LHCN-M2 (cell line): ENCODE results near the gene KIAA1755. TPM values are rescaled to one million over a fixed set of nuclear protein-coding genes. Genes with fewer than 3 reads are reported as not detected.

Experiments used
- DNase-seq: peaks from one replicate; pipeline ENCODE4 v3.0.0-alpha.2; 2012; ENCODE audit warnings: low read depth
- total RNA-seq: library from RNA; depleted of rRNA; stranded (reverse); fragments of >200 nt; gene quantifications from 2 replicates; pipeline ENCODE4 v1.2.3, GENCODE V29; 2014

KIAA1755 gene
- total RNA-seq, 1 experiment from 2014 or later, result 0.17 TPM

- DNase-seq, result no peak
Observed at GRCh38 chr20:38180781-38181180, 79.8 kb downstream of the KIAA1755 start.

- DNase-seq, result no peak
Observed at GRCh38 chr20:38179846-38180245, 80.7 kb downstream of the KIAA1755 start.

GRCh38 chr20:38178581-38178980 is 82.0 kb downstream of the KIAA1755 start:
- no peak for DNase-seq

DNA sequence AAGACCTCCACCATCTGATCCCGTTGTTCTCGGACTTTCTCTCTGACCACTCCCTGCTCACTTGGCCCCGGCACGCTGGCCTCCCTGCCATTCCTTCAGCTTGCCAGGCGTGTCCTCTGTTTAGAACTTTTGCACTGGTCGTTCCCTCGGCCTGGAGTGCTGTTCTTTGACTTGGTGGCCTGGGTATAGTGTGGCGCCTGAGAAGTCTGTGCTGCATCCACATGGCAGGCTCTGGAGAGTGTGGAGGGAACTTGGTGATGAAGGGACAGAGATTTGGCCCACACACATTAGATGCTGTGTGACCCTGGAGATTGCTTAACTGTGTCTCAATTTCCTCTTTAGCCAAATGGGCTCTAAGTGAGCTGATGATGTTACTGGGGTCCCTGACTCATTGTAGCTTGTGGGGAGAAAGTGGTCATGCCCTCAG is 82.5 kb downstream of the KIAA1755 start:
- no peak for DNase-seq

GRCh38 chr20:38177201-38177600 is 83.3 kb downstream of the KIAA1755 start:
- DNase-seq, result no peak

DNA sequence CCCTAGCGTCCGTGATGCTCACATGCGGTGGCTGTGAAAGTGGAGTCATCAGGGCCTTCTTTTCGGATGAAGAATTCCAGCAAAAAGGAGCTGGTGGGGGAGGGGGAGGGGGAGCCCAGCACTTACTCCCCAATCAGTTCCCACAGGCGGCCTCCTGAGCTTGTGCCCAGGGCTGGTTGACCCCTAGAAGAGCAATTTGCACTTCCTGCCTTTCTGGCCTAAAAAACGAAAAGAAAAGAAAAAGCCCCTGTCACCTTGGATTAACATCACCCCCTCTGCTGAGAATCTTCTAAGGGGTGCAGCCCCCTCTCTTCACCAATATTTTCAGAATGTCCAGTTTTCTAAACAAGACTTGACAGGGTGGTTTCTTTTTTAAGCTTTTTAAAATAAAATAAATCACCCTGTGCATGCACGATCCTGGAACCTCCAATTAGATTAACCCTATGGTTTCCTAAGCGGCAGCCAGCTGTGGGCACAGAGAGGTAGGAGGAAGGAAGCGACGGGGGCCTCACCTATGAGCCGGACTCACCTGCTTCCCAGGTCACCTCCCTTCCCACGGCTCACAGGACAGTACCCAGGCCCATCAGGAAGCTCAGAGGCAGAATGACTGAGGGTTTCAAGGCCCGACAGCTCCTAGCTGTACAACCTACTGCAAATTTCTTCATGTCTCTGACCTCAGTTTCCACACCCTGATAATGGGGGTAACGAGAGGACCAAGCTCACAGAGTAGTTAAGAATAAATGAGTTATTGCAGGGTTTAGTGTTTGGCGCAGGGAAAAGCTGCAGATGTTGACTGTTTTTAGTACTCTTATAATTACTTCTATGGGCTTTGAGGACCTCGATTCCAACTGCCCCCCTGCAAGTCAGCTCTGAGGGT is 85.0 kb downstream of the KIAA1755 start:
- DNase-seq, result no peak

DNA sequence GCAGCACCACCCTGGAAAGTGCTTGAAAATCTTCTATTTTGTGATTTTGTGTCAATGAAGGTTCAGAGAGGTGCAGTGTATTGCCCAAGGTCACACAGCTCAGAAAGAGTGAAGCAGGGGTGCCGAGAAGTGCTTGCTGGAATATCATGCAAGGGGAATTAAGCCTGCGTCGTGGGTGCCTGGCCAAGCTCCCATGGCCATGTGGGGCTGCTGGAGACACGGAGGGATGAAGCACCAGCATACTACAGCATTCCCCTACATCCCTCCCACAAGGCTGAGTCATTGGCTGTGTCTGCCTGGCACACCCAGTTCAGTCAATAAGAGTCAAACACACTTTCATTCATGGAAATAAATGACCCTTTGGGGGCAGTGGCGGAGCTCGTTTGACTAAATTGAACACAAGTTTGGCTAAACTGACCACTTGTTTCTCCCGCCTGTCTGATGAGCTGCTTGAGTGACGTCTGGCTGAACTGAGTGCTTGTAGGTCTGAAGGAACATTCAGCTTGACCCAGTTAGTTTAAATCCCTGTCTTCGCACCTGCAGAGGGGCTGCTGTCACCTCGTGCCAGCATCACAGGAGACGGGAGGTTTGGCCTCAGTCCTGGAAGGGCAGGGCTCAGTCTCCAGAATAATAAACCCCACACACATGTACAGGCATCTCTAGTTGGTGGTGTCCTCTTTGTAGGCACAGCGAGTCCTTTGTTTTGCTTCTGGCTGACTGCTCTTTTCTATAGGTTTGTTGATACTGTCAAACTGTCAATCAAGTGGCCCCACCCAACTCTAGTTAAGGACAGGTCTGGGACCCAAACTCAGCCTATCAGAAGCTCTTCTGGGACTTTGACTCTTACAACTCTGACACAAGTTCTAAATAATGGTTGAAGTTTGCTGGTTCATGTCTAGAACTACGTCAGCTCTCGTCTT is 87.0 kb downstream of the KIAA1755 start:
- peak; percentile 90 for DNase-seq

DNA sequence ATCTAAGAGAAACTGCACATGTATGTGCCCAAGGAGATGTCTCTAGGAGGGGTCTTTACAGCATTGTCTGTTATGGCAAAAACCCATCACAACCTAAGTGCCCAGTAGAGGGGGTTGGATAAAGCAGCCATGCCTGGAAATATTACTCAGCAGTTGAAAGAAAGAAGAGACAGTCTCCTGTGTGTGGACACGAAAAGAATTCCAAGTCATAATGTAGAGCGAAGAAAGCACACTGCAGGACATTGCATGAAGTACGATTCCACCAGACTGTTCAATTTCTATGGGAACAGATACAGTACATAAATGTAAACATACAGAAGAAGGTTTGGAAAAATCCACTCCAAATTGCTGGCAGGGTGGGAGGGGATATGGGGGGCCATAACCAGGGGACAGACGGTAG is 88.1 kb downstream of the KIAA1755 start:
- no peak for DNase-seq

DNA sequence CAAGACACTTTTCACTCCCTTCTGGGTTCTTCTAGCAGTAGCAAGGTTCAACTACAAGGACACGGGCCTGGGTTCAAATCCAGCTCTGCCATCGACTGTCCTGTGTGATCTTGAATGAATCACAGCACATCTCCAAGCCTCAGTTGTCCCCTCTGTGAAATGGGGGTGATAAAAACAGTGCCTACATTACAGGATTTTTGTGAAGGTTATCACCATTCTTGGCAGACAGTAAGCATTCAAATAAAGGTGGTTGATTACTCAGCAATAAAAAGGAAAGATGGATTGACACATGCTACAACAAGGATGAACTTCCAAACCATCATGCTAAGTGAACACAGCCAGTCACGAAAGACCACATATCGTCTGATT is 88.9 kb downstream of the KIAA1755 start:
- no peak for DNase-seq

- DNase-seq, result no peak
Observed at GRCh38 chr20:38170826-38171674, 89.5 kb downstream of the KIAA1755 start.

GRCh38 chr20:38170219-38170825 is 90.2 kb downstream of the KIAA1755 start:
- DNase-seq, result no peak

- DNase-seq, result no peak
Observed at GRCh38 chr20:38169636-38170193, 90.8 kb downstream of the KIAA1755 start.

DNA sequence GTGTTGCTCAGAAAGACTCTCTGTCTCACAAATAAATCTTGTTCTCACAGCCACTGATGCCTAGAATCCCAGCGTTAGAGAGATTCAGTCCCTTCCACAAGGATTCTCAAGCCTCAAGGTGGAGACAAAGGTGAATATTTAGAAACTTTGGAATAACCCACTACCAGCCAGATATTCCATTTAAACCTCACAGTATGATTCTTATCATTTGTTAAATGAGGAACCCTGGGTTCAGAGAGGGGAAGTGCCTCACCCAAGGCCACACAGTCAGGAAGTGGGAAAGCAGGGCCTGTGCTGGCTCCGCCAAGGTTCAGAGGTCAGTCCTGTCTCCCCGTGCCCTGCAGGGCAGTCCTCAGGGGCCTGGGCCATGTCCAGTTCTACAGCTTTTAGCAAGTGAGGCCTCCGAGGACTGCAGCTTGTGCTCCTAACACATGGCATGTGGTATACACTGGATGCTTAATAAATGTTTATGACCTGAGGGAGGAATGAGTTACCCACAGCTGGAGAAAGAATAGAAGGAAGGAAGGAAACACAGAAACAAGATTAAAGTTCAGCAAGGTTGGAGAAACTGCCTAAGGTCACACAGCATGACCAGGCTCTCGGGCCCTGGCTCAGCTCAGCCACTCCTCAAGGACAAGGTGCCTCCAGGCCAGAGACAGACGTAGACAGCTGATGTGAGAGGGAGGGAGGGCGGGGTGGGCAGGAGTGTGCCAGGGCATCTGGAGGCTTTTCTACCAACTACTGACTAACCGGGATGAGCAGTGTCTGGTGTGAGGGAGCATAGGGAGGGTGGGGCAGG is 91.5 kb downstream of the KIAA1755 start:
- peak; percentile 77 for DNase-seq

GRCh38 chr20:38167851-38168760 is 92.4 kb downstream of the KIAA1755 start:
- DNase-seq, result peak; percentile 94

DNA sequence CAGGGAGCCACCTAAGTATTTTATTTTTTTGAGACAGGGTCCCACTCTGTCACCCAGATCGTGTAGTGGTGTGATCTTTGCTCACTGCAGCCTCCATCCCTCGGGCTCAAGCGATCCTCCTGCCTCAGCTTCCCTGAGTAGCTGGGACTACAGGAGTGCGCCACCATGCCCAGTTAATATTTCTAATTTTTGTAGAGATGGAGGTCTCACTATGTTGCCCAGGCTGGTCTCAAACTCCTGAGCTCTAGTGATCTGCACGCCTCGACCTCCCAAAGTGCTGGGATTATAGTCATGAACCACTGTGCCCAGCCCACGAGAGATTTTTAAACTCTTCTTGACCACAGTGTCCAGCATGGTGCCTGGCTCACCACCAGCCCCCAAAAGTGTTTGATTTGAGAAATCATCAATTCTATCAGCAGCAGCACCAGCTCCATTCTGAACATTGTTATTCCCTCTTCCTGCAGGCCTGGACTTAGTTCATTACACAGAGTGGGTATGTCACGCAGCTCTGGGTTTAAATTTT is 93.1 kb downstream of the KIAA1755 start:
- DNase-seq, result no peak

DNA sequence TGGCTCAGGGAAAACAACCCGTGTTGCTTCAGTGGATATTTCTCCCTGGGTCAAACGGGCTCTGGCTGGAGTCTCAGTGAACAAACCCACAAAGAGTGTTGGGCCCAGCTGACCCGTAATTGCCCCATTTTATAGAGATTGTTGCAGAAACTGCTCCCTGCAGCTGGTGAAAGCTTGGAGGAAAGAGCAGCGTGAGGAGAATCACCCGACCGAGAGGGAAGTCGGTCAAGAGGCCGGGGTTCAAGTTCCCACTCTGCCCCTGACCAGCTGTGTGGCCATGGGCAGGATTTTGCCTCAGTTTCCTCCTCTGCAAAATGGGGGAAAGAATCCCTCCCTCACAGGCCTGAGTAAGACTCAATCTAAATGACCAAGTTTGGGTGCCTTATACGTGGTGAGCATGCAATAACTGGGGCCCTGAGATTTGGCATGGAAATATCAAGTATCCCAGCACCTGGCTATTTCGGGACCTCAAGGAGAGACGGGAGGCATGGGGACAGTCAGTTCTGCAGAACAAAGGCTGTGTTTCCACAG is 93.8 kb downstream of the KIAA1755 start:
- no peak for DNase-seq

DNA sequence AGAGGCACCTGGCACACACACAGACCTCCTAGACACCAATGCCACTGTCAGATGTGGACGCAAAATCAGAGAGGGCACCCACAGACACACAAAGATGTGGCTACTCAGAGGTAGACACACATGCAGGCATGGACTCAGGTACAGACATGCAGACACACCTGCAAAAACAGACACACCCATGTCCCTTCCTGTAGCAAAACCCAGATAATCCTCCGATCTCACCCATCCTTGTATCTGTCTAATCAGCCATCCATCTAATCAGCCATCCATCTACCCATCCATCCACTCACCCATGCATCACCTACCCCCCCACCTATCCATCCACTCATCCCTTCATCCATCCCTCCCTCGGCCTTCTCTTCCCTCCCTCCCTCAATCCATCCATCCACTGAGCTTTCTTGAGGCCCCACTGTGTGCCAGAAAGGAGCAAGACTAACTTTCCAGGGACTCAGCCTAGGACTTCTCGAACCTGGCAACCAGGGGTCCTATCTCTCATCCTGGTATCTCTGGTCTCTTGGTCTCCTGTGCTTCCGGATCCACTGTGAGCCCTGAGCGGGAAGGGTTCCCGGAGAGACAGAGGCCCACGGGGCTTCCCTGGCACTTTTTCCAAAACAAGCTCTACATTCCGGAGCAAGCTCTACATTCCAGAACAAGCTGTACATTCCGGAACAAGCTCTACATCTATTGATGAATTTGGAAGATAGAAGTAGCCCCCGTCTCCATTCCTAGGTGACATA is 94.4 kb downstream of the KIAA1755 start:
- no peak for DNase-seq
